ENCODE measurements around the gene CNTNAP2. TPM values are rescaled to one million over a fixed set of nuclear protein-coding genes. Genes with fewer than 3 reads are reported as not detected.
A peak's percentile ranks its signal among the peaks of the same experiment; 100 is the strongest.
"Not testable (repeated sequence)": the region's sequence is repeated elsewhere in the genome, so short reads cannot be mapped to it uniquely, and the experiment has no call there.

CNTNAP2 gene
- polyA plus RNA-seq, 4 donors: 22.5 to 28.4 (median 26.7) TPM

DNA sequence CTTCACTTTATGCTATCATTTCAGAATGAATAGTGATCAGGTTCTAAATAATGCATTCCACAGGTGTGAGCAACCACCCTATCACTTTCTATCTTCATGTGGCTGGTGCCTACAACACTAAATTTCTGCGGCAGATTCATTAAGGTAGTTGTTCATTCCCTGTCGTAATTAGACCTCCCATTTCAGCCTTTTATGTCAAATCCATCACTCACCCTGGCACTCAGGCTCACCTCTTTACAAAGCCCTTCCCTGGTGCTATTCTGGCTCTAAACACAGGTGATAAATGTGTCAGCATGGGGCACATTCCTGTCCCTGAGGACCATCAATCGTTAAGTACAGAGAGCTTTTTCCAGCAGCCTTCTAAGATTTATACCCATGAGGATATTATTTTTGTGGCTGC is 2173.9 kb downstream of the CNTNAP2 start:
- peak in 2 of 4 donors; percentile 20 to 25 for DNase-seq (ENCODE audit: low read depth in 4 of 4, low spot score in 3 of 4)

DNA sequence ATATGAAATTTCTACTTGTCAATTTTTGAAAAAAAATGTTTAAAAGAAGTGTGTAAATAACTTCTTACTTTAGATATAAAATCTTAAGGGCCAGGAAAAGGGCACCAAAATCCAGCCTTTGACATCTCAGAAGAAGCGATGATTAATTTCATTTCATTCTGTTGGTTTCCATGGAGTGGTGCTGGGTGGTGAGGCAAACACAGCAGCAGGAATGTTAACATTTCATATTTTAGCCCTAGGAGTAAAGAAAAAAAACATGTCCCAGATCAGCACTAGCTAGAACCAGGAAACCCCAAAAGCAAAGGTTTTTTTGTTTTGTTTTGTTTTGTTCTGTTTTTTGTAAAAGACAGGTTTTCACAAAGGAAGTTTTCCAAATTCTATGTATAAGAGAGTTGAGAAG is 2175.2 kb downstream of the CNTNAP2 start:
- no peak for DNase-seq (ENCODE audit: low read depth in 4 of 4, low spot score in 3 of 4)

- DNase-seq (ENCODE audit: low read depth in 4 of 4, low spot score in 3 of 4): no peak
Measured at GRCh38 chr7:148296994-148297644, 2180.5 kb downstream of the CNTNAP2 start.

GRCh38 chr7:148298768-148299167 is 2182.2 kb downstream of the CNTNAP2 start:
- not testable (repeated sequence) for DNase-seq (ENCODE audit: low read depth in 4 of 4, low spot score in 3 of 4)

- DNase-seq (ENCODE audit: low read depth in 4 of 4, low spot score in 3 of 4): peak in 2 of 4 donors; percentile 38 to 48
Measured at GRCh38 chr7:148299350-148300276, 2183.0 kb downstream of the CNTNAP2 start.

DNA sequence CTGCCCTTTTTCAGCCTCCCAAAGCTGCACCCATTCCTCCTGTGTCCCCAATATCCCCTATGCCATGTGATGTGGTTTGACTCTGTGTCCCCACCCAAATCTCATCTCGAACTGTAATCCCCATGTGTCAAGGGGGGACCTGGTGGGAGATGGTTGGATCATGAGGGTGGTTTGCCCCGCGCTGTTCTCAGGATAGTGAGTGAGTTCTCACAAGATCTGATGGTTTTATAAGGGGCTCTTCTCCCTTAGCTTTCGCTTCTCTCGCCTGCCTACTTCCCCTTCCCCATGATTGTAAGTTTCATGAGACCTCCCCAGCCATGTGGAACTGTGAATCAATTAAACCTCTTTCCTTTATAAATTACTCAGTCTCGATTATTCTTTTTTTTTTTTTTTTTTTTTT is 2185.8 kb downstream of the CNTNAP2 start:
- not testable (repeated sequence) for DNase-seq (ENCODE audit: low read depth in 4 of 4, low spot score in 3 of 4)

GRCh38 chr7:148303295-148304082 is 2186.9 kb downstream of the CNTNAP2 start:
- peak in 1 of 4 donors; percentile 18 for DNase-seq (ENCODE audit: low read depth in 4 of 4, low spot score in 3 of 4)

GRCh38 chr7:148304083-148304335 is 2187.4 kb downstream of the CNTNAP2 start:
- no peak for DNase-seq (ENCODE audit: low read depth in 4 of 4, low spot score in 3 of 4)

DNA sequence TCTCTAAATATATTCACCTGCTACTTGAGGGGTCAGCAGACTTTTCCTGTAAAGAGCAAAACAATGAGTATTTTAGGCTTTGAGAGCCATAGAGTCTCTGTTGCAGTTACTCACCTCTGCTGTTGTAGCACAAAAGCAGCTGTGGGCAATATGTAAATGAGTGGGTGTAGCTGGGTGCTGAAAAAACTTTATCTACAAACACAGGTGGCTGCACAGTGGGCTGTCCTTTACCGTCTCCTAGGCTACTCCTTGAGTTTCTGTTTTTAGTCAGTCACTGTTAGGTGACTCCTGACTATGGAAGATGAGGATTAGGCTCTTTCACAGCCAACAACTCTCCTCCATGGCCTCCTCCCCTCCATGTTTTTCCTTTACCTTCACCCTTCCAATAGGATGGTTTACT is 2187.9 kb downstream of the CNTNAP2 start:
- no peak for DNase-seq (ENCODE audit: low read depth in 4 of 4, low spot score in 3 of 4)

- no peak for DNase-seq (ENCODE audit: low read depth in 4 of 4, low spot score in 3 of 4)
Measured at GRCh38 chr7:148306759-148307158, 2190.2 kb downstream of the CNTNAP2 start.

GRCh38 chr7:148318102-148318811 is 2201.7 kb downstream of the CNTNAP2 start:
- no peak for DNase-seq (ENCODE audit: low read depth in 4 of 4, low spot score in 3 of 4)

DNA sequence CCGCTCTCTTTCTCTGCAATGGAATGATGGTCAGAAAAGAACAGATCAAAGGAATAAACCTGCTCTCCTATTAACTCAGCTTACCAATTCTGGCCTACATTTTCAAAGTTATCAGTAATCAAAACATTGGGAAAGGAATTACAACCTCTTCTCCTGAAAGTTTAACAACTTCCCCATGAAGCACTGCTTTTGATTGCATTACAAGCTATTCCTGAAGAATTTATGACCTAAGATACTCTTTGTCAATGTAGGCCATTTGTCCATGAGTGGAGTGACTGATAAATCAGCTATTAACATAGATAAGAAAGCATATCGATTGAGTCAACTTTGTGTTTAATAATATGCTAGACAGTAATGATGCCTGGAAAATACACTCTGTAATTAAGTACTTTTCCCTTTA is 2202.2 kb downstream of the CNTNAP2 start:
- DNase-seq (ENCODE audit: low read depth in 4 of 4, low spot score in 3 of 4): no peak

GRCh38 chr7:148319316-148319808 is 2202.8 kb downstream of the CNTNAP2 start:
- no peak for DNase-seq (ENCODE audit: low read depth in 4 of 4, low spot score in 3 of 4)

GRCh38 chr7:148325208-148325607 is 2208.6 kb downstream of the CNTNAP2 start:
- no peak for DNase-seq (ENCODE audit: low read depth in 4 of 4, low spot score in 3 of 4)

DNA sequence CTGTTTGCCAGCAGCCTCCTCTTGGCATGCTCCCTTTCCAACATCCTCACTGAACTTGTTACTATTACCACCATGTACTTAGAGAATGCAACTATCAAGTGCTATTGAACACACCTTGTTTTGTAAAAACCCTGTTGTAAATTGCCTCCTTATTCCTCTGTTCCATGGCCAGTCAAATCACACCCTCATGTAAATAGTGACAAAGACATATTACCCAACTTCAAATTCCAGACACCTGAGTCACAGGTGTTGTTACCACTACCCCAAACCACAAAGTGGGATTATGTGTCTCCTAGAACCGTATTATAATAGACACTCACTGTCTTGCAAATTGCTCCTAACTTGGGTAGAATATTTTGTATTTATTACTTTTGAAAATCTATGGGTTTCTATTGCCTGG is 2210.8 kb downstream of the CNTNAP2 start:
- DNase-seq (ENCODE audit: low read depth in 4 of 4, low spot score in 3 of 4): no peak

DNA sequence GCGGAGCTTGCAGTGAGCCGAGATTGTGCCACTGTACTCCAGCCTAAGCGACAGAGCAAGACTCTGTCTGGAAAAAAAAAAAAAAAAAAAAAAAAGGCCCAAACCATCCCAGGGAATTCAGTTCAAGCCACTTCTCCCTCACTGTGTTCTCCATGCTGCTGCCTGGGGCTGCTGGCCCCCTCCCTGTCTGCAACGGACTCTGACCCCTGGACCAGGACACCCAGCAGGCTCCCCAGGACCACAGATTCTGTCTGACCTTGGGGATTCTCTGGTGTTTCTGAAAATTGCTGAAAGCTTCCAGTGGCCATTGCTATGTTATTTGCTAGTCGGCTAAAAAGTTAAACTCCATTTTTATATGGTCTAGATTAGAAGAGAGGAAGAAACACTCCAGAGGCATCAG is 2212.3 kb downstream of the CNTNAP2 start:
- no peak for DNase-seq (ENCODE audit: low read depth in 4 of 4, low spot score in 3 of 4)

DNA sequence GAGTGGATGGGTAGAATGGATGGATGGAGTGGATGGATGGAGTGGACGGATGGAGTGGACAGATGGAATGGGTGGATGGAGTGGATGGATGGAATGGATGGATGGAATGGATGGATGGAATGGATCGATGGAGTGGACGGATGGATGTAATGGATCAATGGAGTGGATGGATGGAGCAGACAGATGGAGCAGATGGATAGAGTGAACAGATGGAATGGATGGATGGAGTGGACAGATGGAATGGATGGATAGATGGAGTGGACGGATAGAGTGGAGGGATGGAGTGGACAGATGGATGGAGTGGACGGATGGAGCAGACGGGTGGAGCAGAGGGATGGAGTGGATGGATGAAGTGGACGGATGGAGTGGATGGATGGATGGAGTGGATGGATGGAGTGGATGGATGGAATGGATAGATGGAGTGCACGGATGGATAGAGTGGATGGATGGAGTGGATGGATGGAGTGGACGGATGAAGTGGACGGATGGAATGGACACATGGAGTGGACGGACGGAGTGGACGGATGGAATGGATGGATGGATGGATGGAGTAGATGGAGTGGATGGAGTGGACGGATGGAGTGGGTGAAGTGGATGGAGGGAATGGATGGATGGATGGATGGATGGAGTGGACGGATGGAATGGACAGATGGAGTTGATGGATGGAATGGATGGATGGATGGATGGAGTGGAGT is 2213.7 kb downstream of the CNTNAP2 start:
- DNase-seq (ENCODE audit: low read depth in 4 of 4, low spot score in 3 of 4): no peak

DNA sequence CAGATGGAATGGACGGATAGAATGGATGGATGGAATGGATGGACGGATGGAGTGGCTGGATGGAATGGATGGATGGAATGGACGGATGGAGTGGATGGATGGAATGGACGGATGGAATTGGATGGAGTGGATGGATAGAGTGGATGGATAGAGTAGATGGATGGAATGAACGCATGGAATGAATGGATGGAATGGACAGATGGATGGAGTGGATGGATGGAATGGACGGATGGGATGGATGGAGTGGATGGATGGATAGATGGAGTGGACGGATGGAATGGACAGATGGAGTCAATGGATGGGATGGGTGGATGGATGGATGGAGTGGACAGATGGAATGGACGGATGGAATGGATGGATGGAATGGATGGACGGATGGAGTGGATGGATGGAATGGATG is 2214.2 kb downstream of the CNTNAP2 start:
- DNase-seq (ENCODE audit: low read depth in 4 of 4, low spot score in 3 of 4): no peak

DNA sequence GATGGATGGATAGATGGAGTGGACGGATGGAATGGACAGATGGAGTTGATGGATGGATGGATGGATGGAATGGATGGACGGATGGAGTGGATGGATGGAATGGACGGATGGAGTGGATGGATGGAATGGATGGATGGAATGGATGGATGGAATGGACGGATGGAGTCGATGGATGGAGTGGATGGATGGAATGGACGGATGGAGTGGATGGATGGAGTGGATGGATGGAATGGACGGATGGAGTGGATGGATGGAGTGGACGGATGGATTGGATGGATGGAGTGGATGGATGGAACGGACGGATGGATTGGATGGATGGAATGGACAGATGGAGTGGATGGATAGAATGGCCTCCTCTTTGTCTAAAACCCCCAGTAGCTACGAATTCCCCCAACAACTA is 2214.9 kb downstream of the CNTNAP2 start:
- not testable (repeated sequence) for DNase-seq (ENCODE audit: low read depth in 4 of 4, low spot score in 3 of 4)

Data from right renal pelvis (tissue), 4 donors.